ENCODE data around the gene WSCD2. TPM values are rescaled to one million over a fixed set of nuclear protein-coding genes. Genes with fewer than 3 reads are reported as not detected.

Gene WSCD2
- total RNA-seq, 1 experiment from 2014 or later = not detected

DNA sequence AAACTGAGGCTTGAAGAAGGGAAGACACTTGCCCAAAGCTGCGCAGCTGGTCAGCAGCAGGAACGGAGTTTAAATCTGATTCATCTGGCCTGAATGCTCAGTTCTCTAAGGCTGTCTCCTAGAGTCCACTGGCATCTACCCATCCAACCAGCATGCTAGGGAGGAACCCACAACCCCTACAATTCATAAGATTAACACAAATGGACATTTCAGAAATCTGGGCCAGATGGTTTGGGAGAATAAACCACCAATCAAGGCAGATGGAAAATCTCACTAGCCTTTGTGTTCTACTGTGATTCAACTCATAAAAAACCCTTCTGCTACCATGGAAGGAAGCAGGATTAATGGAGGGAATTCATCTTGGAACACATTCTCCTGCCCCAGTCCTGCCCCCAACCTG lies 67.8 kb downstream of the WSCD2 start:
- BruUV-seq (replicated peaks) = no TSS peak
- CTCF ChIA-PET = interaction anchor here (3.1 kb wide), 1 partner anchor 204 kb away, joined by 15 read pairs; no protein-coding TSS in a partner anchor
- Mint-ChIP-seq H3K36me3 (ENCODE audit: insufficient read depth, unreplicated experiment) (no peaks in the 10 kb centered on the region), H3K27me3 (ENCODE audit: insufficient read depth, unreplicated experiment) (peaks cover 13% of the 10 kb centered on the region), H3K27ac (ENCODE audit: unreplicated experiment) (no peak overlapping the region), H3K4me3 (ENCODE audit: unreplicated experiment) (no peak overlapping the region), H3K4me1 (ENCODE audit: low read depth, unreplicated experiment) (no peaks in the 10 kb centered on the region), H3K9me3 (ENCODE audit: unreplicated experiment) (no peaks in the 10 kb centered on the region)
- Histone ChIP-seq H3K4me1 (no peaks in the 10 kb centered on the region), H3K27me3 (replicated peaks; ENCODE audit: control insufficient read depth, insufficient read depth, low read length) (no peaks in the 10 kb centered on the region), H3K9me3 (no peaks in the 10 kb centered on the region), H3K4me3 (ENCODE audit: low read depth, low read length) (no peak overlapping the region), H3K36me3 (ENCODE audit: control insufficient read depth, insufficient read depth, low read length) (no peaks in the 10 kb centered on the region)
- TF ChIP-seq, protein P1, sequence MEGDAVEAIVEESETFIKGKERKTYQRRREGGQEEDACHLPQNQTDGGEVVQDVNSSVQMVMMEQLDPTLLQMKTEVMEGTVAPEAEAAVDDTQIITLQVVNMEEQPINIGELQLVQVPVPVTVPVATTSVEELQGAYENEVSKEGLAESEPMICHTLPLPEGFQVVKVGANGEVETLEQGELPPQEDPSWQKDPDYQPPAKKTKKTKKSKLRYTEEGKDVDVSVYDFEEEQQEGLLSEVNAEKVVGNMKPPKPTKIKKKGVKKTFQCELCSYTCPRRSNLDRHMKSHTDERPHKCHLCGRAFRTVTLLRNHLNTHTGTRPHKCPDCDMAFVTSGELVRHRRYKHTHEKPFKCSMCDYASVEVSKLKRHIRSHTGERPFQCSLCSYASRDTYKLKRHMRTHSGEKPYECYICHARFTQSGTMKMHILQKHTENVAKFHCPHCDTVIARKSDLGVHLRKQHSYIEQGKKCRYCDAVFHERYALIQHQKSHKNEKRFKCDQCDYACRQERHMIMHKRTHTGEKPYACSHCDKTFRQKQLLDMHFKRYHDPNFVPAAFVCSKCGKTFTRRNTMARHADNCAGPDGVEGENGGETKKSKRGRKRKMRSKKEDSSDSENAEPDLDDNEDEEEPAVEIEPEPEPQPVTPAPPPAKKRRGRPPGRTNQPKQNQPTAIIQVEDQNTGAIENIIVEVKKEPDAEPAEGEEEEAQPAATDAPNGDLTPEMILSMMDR (IDR thresholded peaks at IDR 0.05; ENCODE audit: insufficient read depth in 1 of 2, low read depth in 1 of 2, low read length in 1 of 2, severe bottlenecking in 1 of 2, unreplicated experiment in 1 of 2) = no peak
- POLR2A ChIA-PET = no interaction called here
- DNase-seq = no peak
- intact Hi-C loops (cut with micrococcal nuclease; ENCODE audit: unreplicated experiment) = no loop called here

DNA sequence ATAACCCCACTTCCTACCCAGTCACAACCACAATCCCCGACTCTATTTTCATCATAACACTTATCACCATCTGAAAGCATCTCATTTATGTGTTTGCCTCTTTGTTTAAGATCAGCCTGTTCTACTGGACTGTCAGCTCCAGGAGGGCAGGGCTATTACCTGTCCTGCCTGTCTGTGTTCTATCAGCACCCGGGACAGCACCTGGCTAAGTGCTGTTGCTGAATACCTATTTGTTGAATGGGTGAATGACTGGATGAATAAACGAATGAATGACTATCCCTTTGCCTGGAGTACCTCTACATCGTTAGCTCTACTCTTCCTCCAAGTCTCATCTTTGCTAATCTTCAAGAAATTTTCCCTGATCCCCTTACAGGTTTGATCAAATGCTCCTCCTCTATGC lies 69.0 kb downstream of the WSCD2 start:
- Mint-ChIP-seq H3K36me3 (ENCODE audit: insufficient read depth, unreplicated experiment) (no peaks in the 10 kb centered on the region), H3K27me3 (ENCODE audit: insufficient read depth, unreplicated experiment) (peaks cover 13% of the 10 kb centered on the region), H3K4me1 (ENCODE audit: low read depth, unreplicated experiment) (no peaks in the 10 kb centered on the region), H3K4me3 (ENCODE audit: unreplicated experiment) (no peak overlapping the region), H3K27ac (ENCODE audit: unreplicated experiment) (no peak overlapping the region), H3K9me3 (ENCODE audit: unreplicated experiment) (no peaks in the 10 kb centered on the region)
- H3K9me3 ChIP-seq = no peaks in the 10 kb centered on the region
- no peaks in the 10 kb centered on the region for H3K36me3 ChIP-seq (ENCODE audit: control insufficient read depth, insufficient read depth, low read length)
- no TSS peak for BruUV-seq (replicated peaks)
- no peak for DNase-seq
- H3K27me3 ChIP-seq (replicated peaks; ENCODE audit: control insufficient read depth, insufficient read depth, low read length) = no peaks in the 10 kb centered on the region
- no peak overlapping the region for H3K4me3 ChIP-seq (ENCODE audit: low read depth, low read length)
- CTCF ChIA-PET = no interaction called here
- POLR2A ChIA-PET = no interaction called here
- intact Hi-C loops (cut with micrococcal nuclease; ENCODE audit: unreplicated experiment) = no loop called here
- TF ChIP-seq, protein P1 (IDR thresholded peaks at IDR 0.05; ENCODE audit: insufficient read depth in 1 of 2, low read depth in 1 of 2, low read length in 1 of 2, severe bottlenecking in 1 of 2, unreplicated experiment in 1 of 2) = no peak
- no peaks in the 10 kb centered on the region for H3K4me1 ChIP-seq

DNA sequence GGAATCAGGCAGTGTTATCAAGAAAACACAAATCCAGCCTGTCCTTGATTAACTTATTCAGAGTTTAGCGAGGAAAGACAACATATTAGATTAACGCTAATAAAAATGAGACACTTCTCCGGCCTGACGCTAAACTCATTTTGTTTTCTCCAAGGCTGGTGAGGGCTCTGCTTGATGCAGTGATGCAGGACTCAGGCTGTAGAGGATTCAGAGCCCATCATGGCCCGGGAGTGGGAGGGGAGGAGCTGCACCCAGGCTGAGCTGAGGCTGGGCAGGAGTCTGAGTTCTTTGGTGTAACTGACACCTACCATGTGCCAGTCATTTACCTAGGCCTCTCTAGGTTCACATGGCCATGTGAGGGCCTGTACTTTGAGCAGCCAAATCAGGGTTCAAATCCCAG lies 70.0 kb downstream of the WSCD2 start:
- no peak overlapping the region for H3K4me3 ChIP-seq (ENCODE audit: low read depth, low read length)
- no peaks in the 10 kb centered on the region for H3K4me1 ChIP-seq
- ChIA-PET CTCF (no interaction called here), POLR2A (no interaction called here)
- H3K4me1 Mint-ChIP-seq (ENCODE audit: low read depth, unreplicated experiment) = no peaks in the 10 kb centered on the region
- H3K27me3 ChIP-seq (replicated peaks; ENCODE audit: control insufficient read depth, insufficient read depth, low read length) = no peaks in the 10 kb centered on the region
- TF ChIP-seq, protein P1 (IDR thresholded peaks at IDR 0.05; ENCODE audit: insufficient read depth in 1 of 2, low read depth in 1 of 2, low read length in 1 of 2, severe bottlenecking in 1 of 2, unreplicated experiment in 1 of 2) = no peak
- H3K36me3 ChIP-seq (ENCODE audit: control insufficient read depth, insufficient read depth, low read length) = no peaks in the 10 kb centered on the region
- intact Hi-C loops (cut with micrococcal nuclease; ENCODE audit: unreplicated experiment) = no loop called here
- no peaks in the 10 kb centered on the region for H3K9me3 Mint-ChIP-seq (ENCODE audit: unreplicated experiment)
- H3K4me3 Mint-ChIP-seq (ENCODE audit: unreplicated experiment) = no peak overlapping the region
- no TSS peak for BruUV-seq (replicated peaks)
- no peak overlapping the region for H3K27ac Mint-ChIP-seq (ENCODE audit: unreplicated experiment)
- no peaks in the 10 kb centered on the region for H3K9me3 ChIP-seq
- H3K27me3 Mint-ChIP-seq (ENCODE audit: insufficient read depth, unreplicated experiment) = peaks cover 18% of the 10 kb centered on the region
- no peak for DNase-seq
- no peaks in the 10 kb centered on the region for H3K36me3 Mint-ChIP-seq (ENCODE audit: insufficient read depth, unreplicated experiment)
